GM12892 (cell line): ENCODE data around the gene PRRT1B.

Experiments used
- DNase-seq: peaks from one replicate; pipeline ENCODE4 v3.0.0; 2011; ENCODE audit not compliant: insufficient read length
- FAIRE-seq: peaks from 2 replicates; lab custom pipeline; 2011; peaks lifted over from hg19 to GRCh38; lab: Jason Lieb, UNC
- POLR2A ChIP-seq: IDR thresholded peaks from 2 replicates; pipeline ENCODE4 v1.6.1; 2011; ENCODE audit warnings: low read depth, low read length, control low read depth
- POLR2AphosphoS5 ChIP-seq: IDR thresholded peaks from 2 replicates; pipeline ENCODE4 v1.6.1; 2011; ENCODE audit warnings: low read depth, low read length, control low read depth
- TAF1 ChIP-seq: IDR thresholded peaks from 2 replicates; pipeline ENCODE4 v1.6.1; 2011; ENCODE audit warnings: low read depth, mild to moderate bottlenecking, control low read depth, low read length, borderline replicate concordance

The PRRT1B gene

GRCh38 chr9:131608493-131609037 is 63.2 kb downstream of the PRRT1B start:
- FAIRE-seq (peak; percentile 17), DNase-seq (no peak)
- TF ChIP-seq POLR2A (no peak), POLR2AphosphoS5 (no peak), TAF1 (no peak)
